ENCODE measurements around the gene HSD17B12.

GRCh38 chr11:43806976-43807375 lies 126.4 kb downstream of the HSD17B12 start:
- TF ChIP-seq POLR2A (IDR thresholded peaks at IDR 0.05) (no peak), CTCF (IDR thresholded peaks at IDR 0.05) (no peak)
